DMS53 treated with DMSO at 0.1 percent for 48 hours (cell line): ENCODE data around the gene CLINT1.
A peak's percentile ranks its signal among the peaks of the same experiment; 100 is the strongest.

ENCODE experiments used
- DNase-seq: peaks from one replicate; lab custom pipeline; 2025; ENCODE audit not compliant: unreplicated experiment; lab: John Stamatoyannopoulos, UW

Gene CLINT1

GRCh38 chr5:157761690-157762621, 97.0 kb downstream of the CLINT1 start:
- DNase-seq: peak; percentile 71

- no peak for DNase-seq
These were observed 100.2 kb downstream of the CLINT1 start for GRCh38 chr5:157758706-157759105.

- DNase-seq: no peak
These were observed 102.8 kb downstream of the CLINT1 start for GRCh38 chr5:157756122-157756521.

GRCh38 chr5:157750320-157750719, 108.6 kb downstream of the CLINT1 start:
- no peak for DNase-seq

GRCh38 chr5:157749462-157749799, 109.5 kb downstream of the CLINT1 start:
- DNase-seq: no peak

GRCh38 chr5:157748760-157749461, 110.0 kb downstream of the CLINT1 start:
- no peak for DNase-seq

- DNase-seq: no peak
These were observed 110.9 kb downstream of the CLINT1 start for GRCh38 chr5:157747766-157748700.

GRCh38 chr5:157747173-157747740, 111.7 kb downstream of the CLINT1 start:
- no peak for DNase-seq

GRCh38 chr5:157745041-157745456, 113.9 kb downstream of the CLINT1 start:
- no peak for DNase-seq

GRCh38 chr5:157744051-157745011, 114.6 kb downstream of the CLINT1 start:
- no peak for DNase-seq

- DNase-seq: peak; percentile 81
These were observed 115.5 kb downstream of the CLINT1 start, which contains the start of gene LSM11 for GRCh38 chr5:157743163-157744050. Gene LSM11, plus strand, starts transcription at chr5:157743712. Its CDS starts 39 bp downstream, at chr5:157743751.

- no peak for DNase-seq
These were observed 117.8 kb downstream of the CLINT1 start for GRCh38 chr5:157741131-157741530.

GRCh38 chr5:157740229-157740610, 118.7 kb downstream of the CLINT1 start:
- DNase-seq: peak; percentile 55

GRCh38 chr5:157739388-157740228, 119.3 kb downstream of the CLINT1 start:
- no peak for DNase-seq

- DNase-seq: no peak
These were observed 123.0 kb downstream of the CLINT1 start for GRCh38 chr5:157735991-157736390.
